Stomach smooth muscle (tissue), 2 donors: ENCODE data around the gene PARM1.

Experiments used
- H3K27ac ChIP-seq: one replicate; pipeline ENCODE4 v1.7.0; 2013; ENCODE audit warnings: mild to moderate bottlenecking, low read length, inconsistent platforms
- H3K27me3 ChIP-seq, 2 donors: one replicate each; pipeline ENCODE4 v1.7.0; 2013; ENCODE audit warnings: low read length in 2 of 2; ENCODE audit not compliant: insufficient read depth in 2 of 2, control insufficient read depth in 1 of 2
- H3K36me3 ChIP-seq, 2 donors: one replicate each; pipeline ENCODE4 v1.7.0; 2013; ENCODE audit warnings: low read length in 2 of 2; ENCODE audit not compliant: control insufficient read depth in 2 of 2, insufficient read depth in 2 of 2
- H3K4me1 ChIP-seq: one replicate; pipeline ENCODE4 v1.7.0; 2013; ENCODE audit warnings: low read length; ENCODE audit not compliant: control insufficient read depth, insufficient read depth
- H3K4me3 ChIP-seq, 2 donors: one replicate each; pipeline ENCODE4 v1.7.0; 2013; ENCODE audit warnings: low read length in 2 of 2
- H3K9ac ChIP-seq, 2 donors: one replicate each; pipeline ENCODE4 v1.7.0; 2013; ENCODE audit warnings: low read length in 2 of 2, mild to moderate bottlenecking in 1 of 2
- H3K9me3 ChIP-seq, 2 donors: one replicate each; pipeline ENCODE4 v1.7.0; 2013; ENCODE audit warnings: low read length in 2 of 2; ENCODE audit not compliant: control insufficient read depth in 2 of 2
- donor health status: healthy.
- donor health status: Pancreatic carcinoma.

Gene PARM1

DNA sequence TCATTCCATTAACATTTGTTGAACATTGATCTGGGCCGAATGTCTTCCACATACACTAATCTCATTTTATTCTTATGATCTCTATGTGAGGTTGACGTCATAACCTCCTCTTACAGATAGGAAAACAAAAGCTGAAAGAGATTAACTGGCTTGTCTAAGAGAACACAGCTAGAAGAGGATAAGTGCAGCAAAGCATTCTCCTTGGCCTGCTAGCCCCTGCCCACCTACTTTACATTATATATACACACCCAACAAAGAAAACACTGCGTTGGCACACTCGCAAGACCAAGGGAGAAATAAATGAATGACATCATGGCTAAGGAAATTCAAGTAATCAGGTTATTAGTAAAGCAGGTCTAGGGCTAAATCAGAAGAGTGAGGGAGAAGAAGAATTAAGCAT is 138.4 kb downstream of the PARM1 start:
- Histone ChIP-seq H3K27me3 (no peaks in the 10 kb centered on the region), H3K4me3 (no peak overlapping the region), H3K9me3 (no peaks in the 10 kb centered on the region), H3K4me1 (no peaks in the 10 kb centered on the region), H3K27ac (no peak overlapping the region), H3K9ac (no peak overlapping the region), H3K36me3 (no peaks in the 10 kb centered on the region)

DNA sequence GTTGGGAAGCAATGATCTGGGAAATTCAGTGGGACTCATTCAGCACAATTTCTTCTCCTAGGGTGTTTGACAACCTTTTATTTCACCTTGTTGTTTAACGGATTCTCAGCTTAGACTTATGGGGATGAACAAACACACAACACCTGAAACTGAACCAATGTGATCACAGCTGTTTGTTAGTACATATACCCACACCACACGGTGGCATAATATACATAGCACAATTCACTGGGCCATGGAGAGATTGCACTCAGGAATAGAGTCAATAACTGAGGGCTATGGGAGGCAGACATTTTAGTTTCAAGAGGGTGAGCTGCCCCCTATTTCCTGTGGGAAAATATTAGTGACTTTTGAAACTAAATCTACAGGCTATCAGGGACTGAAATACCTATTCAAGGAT is 148.0 kb downstream of the PARM1 start:
- Histone ChIP-seq H3K9ac (no peak overlapping the region), H3K36me3 (no peaks in the 10 kb centered on the region), H3K27me3 (no peaks in the 10 kb centered on the region), H3K9me3 (peaks cover 0 to 4% of the 10 kb centered on the region in 2 donors), H3K27ac (no peak overlapping the region), H3K4me1 (no peaks in the 10 kb centered on the region), H3K4me3 (no peak overlapping the region)

GRCh38 chr4:75081561-75081960 is 148.6 kb downstream of the PARM1 start:
- Histone ChIP-seq H3K4me1 (no peaks in the 10 kb centered on the region), H3K27me3 (no peaks in the 10 kb centered on the region), H3K9ac (no peak overlapping the region), H3K36me3 (no peaks in the 10 kb centered on the region), H3K9me3 (peaks cover 0 to 4% of the 10 kb centered on the region in 2 donors), H3K4me3 (no peak overlapping the region), H3K27ac (no peak overlapping the region)

DNA sequence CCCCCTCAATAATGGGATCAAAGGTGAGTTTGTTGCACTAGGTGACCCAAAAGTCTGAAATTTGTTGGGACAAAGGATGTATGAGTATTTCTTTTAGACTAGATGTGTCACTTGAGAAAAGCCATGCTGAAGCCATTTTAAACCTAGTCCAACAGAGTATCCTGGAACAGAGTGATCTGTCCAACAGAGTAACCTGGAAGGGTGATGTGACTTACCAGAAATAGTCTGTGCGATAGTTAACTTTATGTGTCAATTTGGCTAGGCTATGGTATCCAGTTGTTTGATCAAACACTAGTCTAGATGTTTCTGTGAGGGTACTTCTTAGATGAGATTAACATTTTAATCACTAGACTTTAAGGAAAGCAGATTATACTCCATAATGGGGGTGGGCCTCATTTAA is 154.5 kb downstream of the PARM1 start:
- no peak overlapping the region for H3K27ac ChIP-seq
- H3K9ac ChIP-seq = no peak overlapping the region
- no peaks in the 10 kb centered on the region for H3K4me1 ChIP-seq
- H3K9me3 ChIP-seq = no peaks in the 10 kb centered on the region
- no peaks in the 10 kb centered on the region for H3K36me3 ChIP-seq
- no peak overlapping the region for H3K4me3 ChIP-seq
- H3K27me3 ChIP-seq = no peaks in the 10 kb centered on the region

DNA sequence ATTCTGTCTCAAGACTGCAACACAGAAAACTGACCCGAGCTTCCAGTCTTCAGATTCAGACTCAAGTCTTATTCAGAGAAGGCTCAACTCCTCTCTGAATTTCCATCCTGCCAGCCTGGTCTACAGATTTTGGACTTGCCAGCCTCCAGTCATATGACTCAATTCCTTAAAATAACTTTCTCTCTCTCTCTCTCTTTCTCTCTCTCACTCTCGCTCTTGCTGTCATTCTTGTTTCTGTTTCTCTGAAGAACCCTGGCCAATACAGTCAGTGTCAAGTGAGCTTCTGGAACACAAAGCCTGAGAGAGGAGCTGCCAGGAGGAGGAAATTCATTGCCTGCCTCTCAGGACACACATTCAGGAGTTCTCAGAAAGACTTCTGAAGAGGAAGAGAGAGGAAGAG is 154.9 kb downstream of the PARM1 start:
- Histone ChIP-seq H3K27ac (no peak overlapping the region), H3K36me3 (no peaks in the 10 kb centered on the region), H3K9me3 (no peaks in the 10 kb centered on the region), H3K9ac (no peak overlapping the region), H3K4me1 (no peaks in the 10 kb centered on the region), H3K27me3 (no peaks in the 10 kb centered on the region), H3K4me3 (no peak overlapping the region)

DNA sequence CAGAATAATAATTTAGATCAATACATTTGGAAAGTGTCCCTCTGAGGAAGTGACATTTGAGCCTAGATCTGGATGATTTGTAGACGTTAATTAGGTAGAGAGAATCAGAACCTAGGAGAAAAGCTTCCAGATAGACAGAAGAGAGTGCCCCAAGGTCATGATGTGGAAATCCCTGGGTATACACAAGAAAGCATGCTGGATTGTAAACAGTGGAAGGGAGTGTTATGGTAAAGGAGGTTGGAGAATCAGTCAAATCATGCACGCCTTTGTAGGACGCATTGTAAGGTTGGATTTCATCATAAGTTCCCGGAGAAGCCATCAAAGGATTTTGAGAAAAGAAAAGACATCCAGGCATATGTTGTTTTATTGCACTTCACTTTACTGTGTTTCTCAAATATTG is 156.3 kb downstream of the PARM1 start:
- no peaks in the 10 kb centered on the region for H3K4me1 ChIP-seq
- no peaks in the 10 kb centered on the region for H3K9me3 ChIP-seq
- no peak overlapping the region for H3K27ac ChIP-seq
- H3K9ac ChIP-seq = no peak overlapping the region
- no peaks in the 10 kb centered on the region for H3K27me3 ChIP-seq
- H3K4me3 ChIP-seq = no peak overlapping the region
- H3K36me3 ChIP-seq = no peaks in the 10 kb centered on the region

GRCh38 chr4:75099321-75099720 is 166.4 kb downstream of the PARM1 start:
- H3K36me3 ChIP-seq = no peaks in the 10 kb centered on the region
- H3K27me3 ChIP-seq = no peaks in the 10 kb centered on the region
- no peak overlapping the region for H3K4me3 ChIP-seq
- no peaks in the 10 kb centered on the region for H3K4me1 ChIP-seq
- H3K9ac ChIP-seq = no peak overlapping the region
- peaks cover 0 to 3% of the 10 kb centered on the region in 2 donors for H3K9me3 ChIP-seq
- no peak overlapping the region for H3K27ac ChIP-seq
